DOHH2 (cell line): ENCODE results near the gene FABP2.

Experiments
- EZH2phosphoT487 ChIP-seq: fragments of 200-600 bp; sonication (generic); IDR thresholded peaks from 2 replicates; pipeline ENCODE4 v1.6.1; 2017; ENCODE audit warnings: borderline replicate concordance, mild to moderate bottlenecking, antibody characterized with exemption, low read length, moderate library complexity, mixed read lengths
- TF ChIP-seq, protein P1 (sequence below): fragments of 200-600 bp; sonication (generic); IDR thresholded peaks from one replicate; pipeline ENCODE4 v1.5.1; 2014; ENCODE audit warnings: antibody characterized with exemption, mild to moderate bottlenecking, low read depth, low read length; ENCODE audit not compliant: poor library complexity, severe bottlenecking

DNA sequence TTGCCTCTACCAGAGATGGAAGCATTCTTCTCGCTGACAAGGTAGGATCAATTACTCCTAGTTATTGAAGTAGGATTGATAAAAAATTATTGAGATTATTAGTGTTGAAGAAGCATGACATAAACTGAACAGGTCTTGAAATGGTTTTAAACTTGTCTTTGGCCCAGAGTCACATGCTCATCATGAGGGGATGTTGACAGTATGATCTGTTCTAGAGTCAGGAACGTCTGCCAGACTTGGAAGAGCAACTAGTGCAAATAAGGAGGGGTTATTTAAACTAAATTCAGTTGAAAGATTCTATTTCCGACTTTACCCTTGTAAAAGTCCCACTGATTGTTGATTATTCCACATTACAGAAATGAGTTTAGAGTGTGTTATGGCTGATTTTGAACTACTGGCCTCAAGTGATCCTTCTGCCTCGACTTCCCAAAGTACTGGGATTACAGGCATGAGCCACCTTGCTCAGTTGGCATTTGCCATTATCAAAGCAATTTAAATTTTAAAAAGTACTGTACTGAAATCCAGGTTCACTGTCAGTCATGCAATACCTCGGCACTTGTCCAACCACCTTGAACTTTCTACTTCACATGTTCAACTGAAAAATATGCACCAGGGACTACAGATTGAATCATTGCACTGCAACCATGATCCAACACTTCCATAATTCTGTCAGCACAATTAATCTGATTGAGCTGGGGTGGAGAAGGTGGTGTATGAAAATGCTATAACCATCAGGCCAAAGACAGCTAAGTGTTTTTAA, 19.7 kb downstream of the FABP2 start:
- TF ChIP-seq, protein P1, sequence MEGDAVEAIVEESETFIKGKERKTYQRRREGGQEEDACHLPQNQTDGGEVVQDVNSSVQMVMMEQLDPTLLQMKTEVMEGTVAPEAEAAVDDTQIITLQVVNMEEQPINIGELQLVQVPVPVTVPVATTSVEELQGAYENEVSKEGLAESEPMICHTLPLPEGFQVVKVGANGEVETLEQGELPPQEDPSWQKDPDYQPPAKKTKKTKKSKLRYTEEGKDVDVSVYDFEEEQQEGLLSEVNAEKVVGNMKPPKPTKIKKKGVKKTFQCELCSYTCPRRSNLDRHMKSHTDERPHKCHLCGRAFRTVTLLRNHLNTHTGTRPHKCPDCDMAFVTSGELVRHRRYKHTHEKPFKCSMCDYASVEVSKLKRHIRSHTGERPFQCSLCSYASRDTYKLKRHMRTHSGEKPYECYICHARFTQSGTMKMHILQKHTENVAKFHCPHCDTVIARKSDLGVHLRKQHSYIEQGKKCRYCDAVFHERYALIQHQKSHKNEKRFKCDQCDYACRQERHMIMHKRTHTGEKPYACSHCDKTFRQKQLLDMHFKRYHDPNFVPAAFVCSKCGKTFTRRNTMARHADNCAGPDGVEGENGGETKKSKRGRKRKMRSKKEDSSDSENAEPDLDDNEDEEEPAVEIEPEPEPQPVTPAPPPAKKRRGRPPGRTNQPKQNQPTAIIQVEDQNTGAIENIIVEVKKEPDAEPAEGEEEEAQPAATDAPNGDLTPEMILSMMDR: no peak
- TF ChIP-seq EZH2phosphoT487: no peak
